NK-92 (cell line): Measurements from ENCODE around the gene TOP2A.

Source experiments
- DNase-seq: peaks from one replicate; lab custom pipeline; 2025; ENCODE audit not compliant: unreplicated experiment; lab: John Stamatoyannopoulos, UW

TOP2A gene

GRCh38 chr17:40361063-40361924 lies 56.4 kb downstream of the TOP2A start:
- DNase-seq, result no peak

GRCh38 chr17:40360091-40360490 lies 57.6 kb downstream of the TOP2A start:
- DNase-seq, result no peak

- peak; percentile 11 for DNase-seq
These were observed 59.2 kb downstream of the TOP2A start for GRCh38 chr17:40358323-40359038.

- DNase-seq, result no peak
These were observed 60.5 kb downstream of the TOP2A start for GRCh38 chr17:40356990-40357881.

GRCh38 chr17:40355804-40356758 lies 61.6 kb downstream of the TOP2A start:
- no peak for DNase-seq

GRCh38 chr17:40355123-40355803 lies 62.4 kb downstream of the TOP2A start:
- DNase-seq, result no peak

- DNase-seq, result no peak
These were observed 63.2 kb downstream of the TOP2A start for GRCh38 chr17:40354221-40355122.

GRCh38 chr17:40352779-40353394 lies 64.8 kb downstream of the TOP2A start:
- DNase-seq, result no peak

- DNase-seq, result no peak
These were observed 65.4 kb downstream of the TOP2A start for GRCh38 chr17:40352237-40352778.

- no peak for DNase-seq
These were observed 66.1 kb downstream of the TOP2A start for GRCh38 chr17:40351359-40352236.

- no peak for DNase-seq
These were observed 66.9 kb downstream of the TOP2A start for GRCh38 chr17:40350689-40351358.

GRCh38 chr17:40349895-40350688 lies 67.6 kb downstream of the TOP2A start:
- DNase-seq, result no peak

GRCh38 chr17:40349477-40349894 lies 68.2 kb downstream of the TOP2A start:
- no peak for DNase-seq

- no peak for DNase-seq
These were observed 68.9 kb downstream of the TOP2A start for GRCh38 chr17:40348562-40349476.

- no peak for DNase-seq
These were observed 69.6 kb downstream of the TOP2A start for GRCh38 chr17:40348136-40348504.
